SU-DHL-6 (cell line): ENCODE measurements around the gene KITLG.

ENCODE experiments used
- CTCF ChIP-seq: fragments of 200-600 bp; sonication (generic); IDR thresholded peaks from one replicate; pipeline ENCODE4 v1.5.1; 2017; ENCODE audit warnings: antibody characterized with exemption, mild to moderate bottlenecking, low read length, moderate library complexity; ENCODE audit not compliant: insufficient read depth, poor library complexity, severe bottlenecking
- EZH2phosphoT487 ChIP-seq: fragments of 200-600 bp; sonication (generic), shearing (Covaris generic); conservative IDR thresholded peaks from 2 replicates; pipeline ENCODE4 v1.6.1; 2018; ENCODE audit warnings: mild to moderate bottlenecking, antibody characterized with exemption, low read length, moderate library complexity, mixed read lengths

- TF ChIP-seq CTCF (no peak), EZH2phosphoT487 (no peak)
Observed at GRCh38 chr12:88507270-88507669, 73.0 kb downstream of the KITLG start.
